Hepatocyte (in vitro differentiated cells): ENCODE data around the gene MFAP1. TPM values are rescaled to one million over a fixed set of nuclear protein-coding genes. Genes with fewer than 3 reads are reported as not detected.

Experiments used
- DNase-seq: peaks from one replicate; pipeline ENCODE4 v3.0.0-alpha.2; 2016; ENCODE audit warnings: low spot score
- H2AFZ ChIP-seq: fragments of 200-600 bp; sonication (generic); 2 replicates; pipeline ENCODE4 v1.6.0; 2016; ENCODE audit warnings: antibody characterized with exemption, mild to moderate bottlenecking
- H3K27ac ChIP-seq: fragments of 200-600 bp; sonication (generic); 2 replicates; pipeline ENCODE4 v1.5.1; 2016; ENCODE audit warnings: mild to moderate bottlenecking
- H3K27me3 ChIP-seq: fragments of 200-600 bp; sonication (generic); 2 replicates; pipeline ENCODE4 v1.6.1; 2016
- H3K36me3 ChIP-seq: fragments of 200-600 bp; sonication (generic); replicated peaks from 2 replicates; pipeline ENCODE4 v1.5.1; 2016; ENCODE audit warnings: low read depth; ENCODE audit not compliant: insufficient read depth
- H3K4me1 ChIP-seq: fragments of 200-600 bp; sonication (generic); 2 replicates; pipeline ENCODE4 v1.5.1; 2016; ENCODE audit warnings: mild to moderate bottlenecking, moderate library complexity; ENCODE audit not compliant: insufficient read depth
- H3K4me2 ChIP-seq: fragments of 200-600 bp; sonication (generic); 2 replicates; pipeline ENCODE4 v1.6.0; 2016
- H3K4me3 ChIP-seq: fragments of 200-600 bp; sonication (generic); 2 replicates; pipeline ENCODE4 v1.5.1; 2016; ENCODE audit warnings: mild to moderate bottlenecking
- H3K79me2 ChIP-seq: fragments of 200-600 bp; sonication (generic); 2 replicates; pipeline ENCODE4 v1.6.0; 2017; ENCODE audit warnings: mild to moderate bottlenecking
- H3K9me2 ChIP-seq: fragments of 200-600 bp; sonication (generic); replicated peaks from 2 replicates; pipeline ENCODE4 v1.6.0; 2017; ENCODE audit warnings: mild to moderate bottlenecking; ENCODE audit not compliant: insufficient read depth
- H3K9me3 ChIP-seq: fragments of 200-600 bp; sonication (generic); 2 replicates; pipeline ENCODE4 v1.5.1; 2016; ENCODE audit warnings: low read depth, mild to moderate bottlenecking
- H4K20me1 ChIP-seq: fragments of 200-600 bp; sonication (generic); 2 replicates; pipeline ENCODE4 v1.6.0; 2016; ENCODE audit warnings: mild to moderate bottlenecking; ENCODE audit not compliant: insufficient read depth, poor library complexity, severe bottlenecking
- EZH2 ChIP-seq: fragments of 200-600 bp; sonication (generic); IDR thresholded peaks from 2 replicates; pipeline ENCODE4 v1.6.1; 2016; ENCODE audit warnings: antibody characterized with exemption, mild to moderate bottlenecking, borderline replicate concordance
- EZH2phosphoT487 ChIP-seq: fragments of 200-600 bp; sonication (generic); IDR thresholded peaks from one replicate; pipeline ENCODE4 v1.6.1; 2018; ENCODE audit warnings: antibody characterized with exemption, mild to moderate bottlenecking, low read depth, moderate library complexity; ENCODE audit not compliant: unreplicated experiment, severe bottlenecking
- WGBS: methylation state at CpG from one replicate; pipeline ENCODE4 v1.1.6; 2016; ENCODE audit warnings: low lambda C conversion rate; ENCODE audit errors: missing lambda C conversion rate; 5-methylcytosine and 5-hydroxymethylcytosine counted together
- polyA plus RNA-seq: library from polyadenylated mRNA; unstranded; fragments of >200 nt; fragmentation: Nextera tagmentation; extraction: Ambion mirVana; gene quantifications from 2 replicates; pipeline ENCODE4 v1.2.1, GENCODE V29; 2016
- total RNA-seq: library from RNA; depleted of rRNA; stranded (reverse); fragments of >200 nt; gene quantifications from 2 replicates; pipeline ENCODE4 v1.2.3, GENCODE V29; 2014
- TF ChIP-seq, protein P1 (sequence below): fragments of 200-600 bp; sonication (generic); IDR thresholded peaks from 2 replicates; pipeline ENCODE4 v1.5.1; 2016; ENCODE audit warnings: antibody characterized with exemption, mild to moderate bottlenecking; ENCODE audit not compliant: poor library complexity

Gene MFAP1
- total and polyA plus RNA-seq, 2 experiments from 2014 or later: 26.9 to 36.9 TPM

DNA sequence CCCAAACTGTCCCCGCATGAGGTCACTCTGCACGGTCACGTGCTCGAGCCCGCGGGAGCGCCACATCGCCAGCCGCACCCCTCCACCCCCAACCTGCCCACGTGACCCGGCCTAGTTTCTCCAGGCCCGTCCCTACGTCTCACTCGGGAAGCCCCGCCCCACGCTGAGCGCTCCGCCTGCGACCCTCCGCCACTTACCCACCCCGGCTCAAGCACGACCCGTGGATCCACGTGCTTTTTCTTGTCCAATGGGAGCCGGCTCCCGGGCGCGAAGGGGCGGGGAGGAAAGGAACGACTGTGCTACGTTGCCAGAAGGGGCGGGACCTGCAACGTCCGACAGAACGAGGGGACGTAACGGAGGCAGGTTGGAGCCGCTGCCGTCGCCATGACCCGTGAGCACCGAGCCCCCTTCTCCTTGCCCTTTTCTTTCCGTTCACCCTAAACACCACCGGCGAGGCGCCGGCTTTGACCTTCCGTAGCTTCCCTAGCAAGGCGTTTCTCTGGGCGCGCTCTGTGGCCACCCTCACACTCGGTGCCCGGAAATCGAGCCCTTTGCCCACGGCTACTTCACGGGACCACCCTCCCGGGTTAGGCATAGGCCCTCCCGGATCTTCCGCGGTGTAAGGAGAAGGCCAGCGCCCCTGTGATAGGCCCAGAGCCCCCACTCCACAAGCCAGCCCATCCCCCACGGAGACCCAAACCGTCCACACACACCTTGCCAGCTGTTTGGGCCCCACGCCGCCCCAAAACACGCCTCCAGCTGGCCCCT is 32.3 kb downstream of the MFAP1 start, which contains the start of gene SERF2:
TSS of gene SERF2 (plus strand) at position 328 of the 768 bp plus-strand sequence. CDS start at position 385, 57 bp downstream.
- peak within 1 kb of the TSS; percentile 70 for H2AFZ ChIP-seq
- no peak for TF ChIP-seq EZH2phosphoT487
- no peak for TF ChIP-seq EZH2
- TF ChIP-seq, protein P1, sequence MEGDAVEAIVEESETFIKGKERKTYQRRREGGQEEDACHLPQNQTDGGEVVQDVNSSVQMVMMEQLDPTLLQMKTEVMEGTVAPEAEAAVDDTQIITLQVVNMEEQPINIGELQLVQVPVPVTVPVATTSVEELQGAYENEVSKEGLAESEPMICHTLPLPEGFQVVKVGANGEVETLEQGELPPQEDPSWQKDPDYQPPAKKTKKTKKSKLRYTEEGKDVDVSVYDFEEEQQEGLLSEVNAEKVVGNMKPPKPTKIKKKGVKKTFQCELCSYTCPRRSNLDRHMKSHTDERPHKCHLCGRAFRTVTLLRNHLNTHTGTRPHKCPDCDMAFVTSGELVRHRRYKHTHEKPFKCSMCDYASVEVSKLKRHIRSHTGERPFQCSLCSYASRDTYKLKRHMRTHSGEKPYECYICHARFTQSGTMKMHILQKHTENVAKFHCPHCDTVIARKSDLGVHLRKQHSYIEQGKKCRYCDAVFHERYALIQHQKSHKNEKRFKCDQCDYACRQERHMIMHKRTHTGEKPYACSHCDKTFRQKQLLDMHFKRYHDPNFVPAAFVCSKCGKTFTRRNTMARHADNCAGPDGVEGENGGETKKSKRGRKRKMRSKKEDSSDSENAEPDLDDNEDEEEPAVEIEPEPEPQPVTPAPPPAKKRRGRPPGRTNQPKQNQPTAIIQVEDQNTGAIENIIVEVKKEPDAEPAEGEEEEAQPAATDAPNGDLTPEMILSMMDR: no peak

GRCh38 chr15:43789409-43789808 is 35.1 kb downstream of the MFAP1 start:
- TF ChIP-seq EZH2 (no peak), EZH2phosphoT487 (no peak)
- TF ChIP-seq, protein P1: no peak
- no peak overlapping the region for H3K27ac ChIP-seq
- no peaks in the 10 kb centered on the region for H3K36me3 ChIP-seq
- H3K9me3 ChIP-seq: no peaks in the 10 kb centered on the region
- no peaks in the 10 kb centered on the region for H3K27me3 ChIP-seq
- 97% methylated on average over 3 of the region's 3 CpGs for WGBS
- H2AFZ ChIP-seq: no peak overlapping the region
- H4K20me1 ChIP-seq: peaks cover 11% of the 10 kb centered on the region
- no peak overlapping the region for H3K4me3 ChIP-seq
- H3K4me1 ChIP-seq: peaks cover 15% of the 10 kb centered on the region
- H3K4me2 ChIP-seq: no peak overlapping the region
- H3K79me2 ChIP-seq: peaks cover 21% of the 10 kb centered on the region
- no peaks in the 10 kb centered on the region for H3K9me2 ChIP-seq
- no peak for DNase-seq

More for the DNA sequence above, 32.3 kb downstream of the MFAP1 start, which contains the start of gene SERF2:
- Histone ChIP-seq H3K4me3 (peak within 1 kb of the TSS; percentile 93), H4K20me1 (peaks cover 11% of the 10 kb centered on the region), H3K4me1 (peaks cover 23% of the 10 kb centered on the region), H3K9me2 (no peaks in the 10 kb centered on the region), H3K79me2 (peaks cover 36% of the 10 kb centered on the region), H3K4me2 (peak within 1 kb of the TSS; percentile 90), H3K27me3 (no peaks in the 10 kb centered on the region), H3K36me3 (no peaks in the 10 kb centered on the region), H3K9me3 (no peaks in the 10 kb centered on the region), H3K27ac (peak within 1 kb of the TSS; percentile 96)
- DNase-seq: peak; percentile 100
- 1% methylated on average over 53 of the region's 66 CpGs for WGBS

- no peaks in the 10 kb centered on the region for H3K79me2 ChIP-seq
- no peaks in the 10 kb centered on the region for H3K9me2 ChIP-seq
- H3K27me3 ChIP-seq: no peaks in the 10 kb centered on the region
- no peak overlapping the region for H2AFZ ChIP-seq
- TF ChIP-seq, protein P1: no peak
- TF ChIP-seq EZH2phosphoT487 (no peak), EZH2 (no peak)
- H3K4me2 ChIP-seq: no peak overlapping the region
- 90% methylated on average over 1 of the region's 1 CpG for WGBS
- no peaks in the 10 kb centered on the region for H4K20me1 ChIP-seq
- H3K27ac ChIP-seq: no peak overlapping the region
- no peak for DNase-seq
- H3K36me3 ChIP-seq: no peaks in the 10 kb centered on the region
- H3K4me3 ChIP-seq: no peak overlapping the region
- no peaks in the 10 kb centered on the region for H3K9me3 ChIP-seq
- H3K4me1 ChIP-seq: peaks cover 5% of the 10 kb centered on the region
Measured at GRCh38 chr15:43779016-43779415, 45.5 kb downstream of the MFAP1 start.
